Measurements from ENCODE around the gene TTC3.

Gene TTC3

GRCh38 chr21:37226041-37226920, 153.2 kb downstream of the TTC3 start:
- no peak for DNase-seq

GRCh38 chr21:37227071-37228002, 154.3 kb downstream of the TTC3 start:
- no peak for DNase-seq

DNA sequence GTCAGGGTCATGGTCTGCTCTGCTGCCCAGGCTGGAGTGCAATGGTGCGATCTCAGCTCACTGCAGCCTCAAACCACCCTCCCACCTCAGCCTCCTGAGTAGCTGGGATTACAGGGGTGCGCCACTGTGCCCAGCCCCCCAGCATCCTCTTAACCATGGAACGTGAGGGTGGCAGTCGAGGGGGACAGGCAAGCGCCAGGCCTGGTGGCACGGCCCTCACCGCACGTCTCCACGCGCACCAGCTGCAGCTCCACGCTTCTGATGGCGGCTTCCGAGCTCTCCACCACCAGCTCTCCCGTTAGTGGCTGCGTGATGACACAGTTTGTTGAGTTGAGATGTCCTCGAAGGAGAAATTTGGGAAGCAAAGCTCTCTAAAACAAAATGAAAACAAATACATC, 154.9 kb downstream of the TTC3 start:
- DNase-seq = no peak

DNA sequence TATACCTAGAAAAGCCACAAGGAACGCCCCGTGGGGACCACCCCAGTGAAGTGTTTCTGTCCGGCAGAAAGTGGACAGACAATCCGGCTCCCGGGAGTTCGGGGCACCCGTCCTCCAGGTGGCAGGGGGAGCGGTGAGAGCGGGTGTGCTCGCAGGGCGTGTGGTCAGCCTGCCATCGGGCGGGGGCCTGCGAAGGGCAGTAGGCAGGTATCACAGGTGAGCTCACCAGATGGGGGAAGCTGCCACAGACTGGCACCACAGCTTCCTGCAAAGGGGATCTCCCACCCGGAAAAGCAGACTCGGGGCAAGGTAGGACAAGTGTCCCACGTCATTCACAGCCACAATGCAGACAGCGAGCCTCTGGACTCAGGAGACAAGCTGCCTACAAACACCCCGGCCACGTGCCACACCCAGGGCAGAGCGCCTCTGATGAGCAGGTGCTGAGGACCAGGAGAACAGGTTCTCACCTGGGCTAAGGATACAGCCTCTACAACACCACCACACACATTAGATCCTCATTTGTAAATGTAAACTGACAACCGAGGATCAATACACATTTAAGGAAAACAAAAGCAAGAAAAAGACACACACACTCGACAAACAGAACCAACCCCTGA, 157.7 kb downstream of the TTC3 start:
- no peak for DNase-seq

DNA sequence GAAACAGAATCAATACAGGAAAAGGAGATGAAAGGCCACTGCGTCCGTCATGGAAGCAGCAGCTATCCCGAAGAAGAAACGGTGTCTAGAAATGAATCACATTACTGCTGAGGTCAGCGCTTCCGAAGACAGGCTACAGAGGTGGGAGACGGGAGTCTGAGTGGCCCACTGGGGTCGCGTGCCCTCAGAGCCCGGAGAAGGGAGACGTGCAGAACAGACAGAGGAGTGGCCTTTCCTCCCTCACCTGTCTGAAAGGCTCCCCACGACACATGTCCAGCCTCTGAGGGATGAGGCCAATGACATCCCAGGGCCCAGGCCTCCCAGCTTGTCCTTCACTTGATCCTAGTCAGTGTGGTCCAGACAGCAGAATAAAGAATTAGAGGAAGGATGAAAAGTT, 158.2 kb downstream of the TTC3 start:
- DNase-seq = no peak

GRCh38 chr21:37231671-37232070, 158.6 kb downstream of the TTC3 start:
- DNase-seq = no peak

DNA sequence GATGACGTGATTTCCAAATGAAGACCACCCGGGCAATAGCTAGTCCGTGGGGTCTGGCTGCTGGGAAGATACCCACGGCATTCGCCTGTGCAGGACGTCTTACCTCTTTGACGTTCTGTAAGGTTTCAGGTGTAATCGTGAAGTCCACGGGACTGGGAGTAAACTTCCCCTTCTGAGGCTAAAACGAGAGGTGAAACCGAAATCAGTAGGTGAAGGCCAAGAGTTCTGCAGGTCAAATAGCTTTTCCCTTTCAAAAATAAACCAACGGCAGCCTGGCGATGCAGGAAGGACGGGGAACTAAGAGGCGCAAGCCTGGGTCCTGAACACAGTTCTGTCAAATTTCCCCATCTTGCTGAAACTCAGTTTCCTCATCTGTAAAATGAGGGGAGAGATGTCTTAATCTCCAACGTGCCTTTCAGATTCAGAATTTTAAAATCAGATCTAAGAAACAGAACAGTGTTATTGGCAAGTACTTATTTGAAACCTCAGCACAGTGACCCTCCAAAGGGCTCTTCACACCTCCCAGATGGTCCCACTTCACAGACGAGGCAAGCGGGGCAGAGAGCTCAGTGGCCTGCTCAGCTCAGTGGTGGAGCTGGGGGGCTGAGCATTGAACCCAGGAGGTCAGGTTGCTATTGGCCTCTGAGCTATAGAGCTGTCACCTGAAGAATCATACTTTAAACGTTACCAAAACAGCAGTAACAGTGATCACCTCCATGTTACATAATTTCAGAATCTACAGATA, 159.4 kb downstream of the TTC3 start:
- no peak for DNase-seq

DNA sequence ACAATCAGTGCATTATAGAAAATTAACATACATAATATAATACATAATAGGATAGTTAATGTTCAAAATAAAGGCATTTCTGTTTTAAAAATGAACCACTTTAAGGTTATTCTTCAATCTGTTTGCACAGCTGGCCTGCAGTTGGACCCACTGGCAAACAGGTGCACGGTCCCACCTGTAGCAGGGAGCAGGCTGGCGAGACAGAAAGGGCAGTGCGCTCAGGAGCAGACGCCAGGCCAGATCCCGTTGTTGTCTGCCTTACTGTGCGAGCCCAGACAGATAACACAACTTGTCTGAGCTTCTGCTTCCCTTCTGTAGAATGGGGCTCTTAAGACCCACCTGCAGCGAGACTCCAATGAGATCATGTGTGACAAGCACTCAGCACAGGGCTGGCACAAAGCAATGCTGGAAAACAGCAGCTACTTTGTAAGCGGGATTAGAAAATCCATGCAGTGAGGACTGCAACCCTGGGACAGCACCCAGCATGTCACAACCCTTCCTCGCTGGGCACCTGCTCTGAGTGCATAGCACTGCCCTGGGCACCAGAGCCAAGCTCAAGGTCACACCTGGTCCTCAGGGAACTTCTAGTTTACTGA, 160.6 kb downstream of the TTC3 start:
- DNase-seq = no peak

DNA sequence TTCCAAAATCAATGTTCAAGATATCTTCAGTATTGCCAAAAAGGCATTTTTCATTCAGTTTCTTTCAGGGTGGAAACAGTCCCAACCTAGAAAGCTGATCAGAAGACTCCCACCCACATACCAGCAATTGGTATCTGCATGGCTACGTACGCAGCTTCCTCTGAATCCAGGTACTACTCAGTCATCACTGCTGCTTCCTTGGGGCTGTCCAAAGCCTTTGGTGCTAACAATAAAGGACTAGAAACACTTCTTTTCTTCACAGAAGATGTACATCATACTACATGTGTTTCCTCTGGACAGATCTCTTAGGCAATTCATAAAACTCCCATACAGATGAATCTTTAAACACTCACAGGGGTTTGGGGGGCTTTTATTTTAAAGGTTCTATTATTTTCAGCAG, 164.3 kb downstream of the TTC3 start:
- DNase-seq = no peak

GRCh38 chr21:37237764-37238163, 164.7 kb downstream of the TTC3 start:
- no peak for DNase-seq

GRCh38 chr21:37240978-37241377, 167.9 kb downstream of the TTC3 start:
- no peak for DNase-seq

DNA sequence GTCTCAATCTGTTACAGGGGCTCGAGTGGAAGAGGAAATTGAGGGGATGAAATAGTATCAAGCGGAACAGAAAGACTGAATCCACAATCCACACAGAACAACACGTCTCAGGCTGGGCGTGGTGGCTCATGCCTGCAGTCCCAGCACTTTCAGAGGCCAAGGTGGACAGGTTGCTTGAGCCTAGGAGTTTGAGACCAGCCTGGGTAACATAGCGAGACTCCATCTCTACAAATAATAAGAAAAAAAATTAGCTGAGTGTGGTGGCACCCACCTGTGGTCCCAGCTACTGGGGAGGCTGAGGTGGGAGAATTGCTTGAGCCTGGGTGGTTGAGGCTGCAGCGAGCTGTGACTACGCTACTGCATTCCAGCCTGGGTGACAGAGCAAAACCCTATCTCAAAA, 168.4 kb downstream of the TTC3 start:
- no peak for DNase-seq

DNA sequence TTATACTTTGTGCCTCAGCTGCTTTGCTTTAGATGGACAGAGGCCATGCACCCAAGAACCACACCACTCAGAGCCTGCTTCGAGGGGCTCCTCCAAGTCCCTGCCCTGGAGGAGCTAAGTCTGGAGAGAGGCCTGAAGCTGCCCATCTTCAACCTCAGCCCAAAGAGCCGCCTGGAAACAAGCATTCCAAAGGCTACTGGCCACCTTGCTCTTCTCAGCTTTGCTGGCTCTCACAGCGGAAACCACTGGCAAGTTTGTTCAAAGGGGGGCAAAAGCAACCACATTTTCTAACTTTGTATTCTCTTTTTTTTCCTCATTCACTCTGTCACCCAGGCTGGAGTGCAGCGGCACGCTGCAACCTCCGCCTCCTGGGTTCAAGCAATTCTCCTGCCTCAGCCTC, 170.9 kb downstream of the TTC3 start:
- DNase-seq = no peak

DNA sequence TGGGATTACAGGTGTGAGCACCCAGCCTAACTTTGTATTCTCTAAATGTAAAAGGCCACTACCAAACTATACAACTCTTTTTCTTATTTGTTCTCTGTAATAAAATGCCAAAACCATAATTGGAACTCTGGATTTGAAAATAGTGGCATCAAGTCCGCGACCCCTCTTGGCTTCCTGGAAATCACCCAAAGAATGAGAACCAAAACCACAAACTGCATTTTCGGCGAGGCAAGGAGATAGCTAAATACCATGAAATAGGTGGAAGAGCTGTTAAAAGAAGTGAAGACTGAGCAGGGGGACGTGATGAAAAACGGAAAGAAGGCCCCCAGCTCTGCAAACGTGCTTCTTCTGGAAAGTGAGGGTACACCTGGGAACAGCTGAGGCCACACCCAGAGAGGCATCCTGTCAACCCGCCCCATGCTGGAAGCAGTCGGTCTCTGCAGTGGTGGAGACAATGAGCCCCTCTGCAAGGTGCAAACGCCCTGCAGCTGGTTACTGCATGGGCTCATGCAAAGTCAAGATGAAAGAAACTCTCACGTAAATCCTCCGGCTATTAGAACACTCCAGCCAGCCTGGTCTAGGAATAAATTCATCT, 171.5 kb downstream of the TTC3 start:
- no peak for DNase-seq

DNA sequence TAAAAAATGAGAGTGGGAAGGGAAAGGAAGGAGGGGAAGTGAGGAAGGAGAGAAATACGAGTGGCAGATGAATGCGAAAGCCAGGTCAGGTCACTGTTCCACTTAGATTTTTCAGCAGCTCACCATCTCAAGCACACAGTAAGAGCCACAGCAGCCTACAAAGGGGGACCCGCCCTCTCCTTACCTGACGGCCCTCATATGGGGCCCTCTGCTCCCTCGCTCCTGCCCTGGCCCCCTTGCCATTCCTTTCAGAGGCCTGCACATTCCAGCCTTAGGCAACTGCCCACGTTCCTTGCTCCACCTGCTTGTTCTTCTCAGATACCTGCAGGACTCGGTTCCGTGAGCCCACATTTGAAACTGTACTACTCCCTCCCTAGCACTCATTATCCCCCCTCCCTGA, 172.1 kb downstream of the TTC3 start:
- no peak for DNase-seq

- DNase-seq = no peak
These were observed 175.2 kb downstream of the TTC3 start for GRCh38 chr21:37248298-37248697.

- no peak for DNase-seq
These were observed 176.3 kb downstream of the TTC3 start for GRCh38 chr21:37249112-37249904.

DNA sequence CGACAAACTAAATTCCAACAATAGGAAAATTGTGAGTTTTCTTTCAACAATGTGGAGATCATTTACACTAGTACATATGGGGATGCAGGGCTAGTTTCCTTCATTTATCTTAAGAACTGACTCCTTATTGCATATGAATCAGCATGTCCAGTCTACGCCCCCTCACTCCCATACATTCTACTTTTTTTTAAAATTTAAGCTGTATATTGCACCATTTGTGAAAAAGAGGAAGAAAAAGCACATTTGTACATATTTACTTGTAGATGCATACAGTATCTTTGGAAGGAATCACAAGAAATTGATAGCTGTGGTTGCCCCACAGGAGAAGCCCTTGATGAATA, 178.2 kb downstream of the TTC3 start:
- peak; percentile 84 to 91 for DNase-seq

Data from inflammatory macrophage treated with lipopolysaccharide for 1 hour (primary cell).